Astrocyte of the spinal cord (primary cell): ENCODE data around the gene UIMC1.

Experiments
- DNase-seq: peaks from one replicate; pipeline ENCODE4 v3.0.0; 2011; ENCODE audit warnings: low read depth, low spot score
- H3K4me3 ChIP-seq: 2 replicates; pipeline ENCODE4 v1.5.1; 2011; ENCODE audit warnings: low read depth, mild to moderate bottlenecking, low read length, moderate library complexity
- CTCF ChIP-seq: IDR thresholded peaks from 2 replicates; pipeline ENCODE4 v1.5.1; 2012; ENCODE audit warnings: low read depth, mild to moderate bottlenecking, low read length, inconsistent platforms
- in situ Hi-C: cut with HindIII; loops from 2 replicates; pipeline ENCODE4 v1.10.0; 2017; ENCODE audit warnings: low sequenced_read_pairs

The UIMC1 gene

GRCh38 chr5:176948458-176948857, 58.1 kb downstream of the UIMC1 start:
- no peak overlapping the region for H3K4me3 ChIP-seq
- DNase-seq, result no peak
- in situ Hi-C loops, result no loop called here
- no peak for TF ChIP-seq CTCF

- no peak for DNase-seq
- no peak for TF ChIP-seq CTCF
- in situ Hi-C loops, result no loop called here
- H3K4me3 ChIP-seq, result no peak overlapping the region
Measured at GRCh38 chr5:176947847-176948246, 58.7 kb downstream of the UIMC1 start.

- in situ Hi-C loops, result no loop called here
Measured at GRCh38 chr5:176944268-176944667, 62.3 kb downstream of the UIMC1 start.

GRCh38 chr5:176943816-176944215, 62.8 kb downstream of the UIMC1 start:
- in situ Hi-C loops, result no loop called here
- DNase-seq, result no peak
- no peak for TF ChIP-seq CTCF
- H3K4me3 ChIP-seq, result no peak overlapping the region

More at GRCh38 chr5:176944268-176944667, 62.3 kb downstream of the UIMC1 start:
- no peak for DNase-seq
- TF ChIP-seq CTCF, result no peak
- H3K4me3 ChIP-seq, result no peak overlapping the region

- TF ChIP-seq CTCF, result no peak
- in situ Hi-C loops, result no loop called here
- no peak for DNase-seq
- no peak overlapping the region for H3K4me3 ChIP-seq
Measured at GRCh38 chr5:176941951-176942350, 64.6 kb downstream of the UIMC1 start.

- in situ Hi-C loops, result no loop called here
- TF ChIP-seq CTCF, result no peak
Measured at GRCh38 chr5:176938472-176938871, 68.1 kb downstream of the UIMC1 start.

GRCh38 chr5:176935017-176935416, 71.6 kb downstream of the UIMC1 start:
- TF ChIP-seq CTCF, result no peak
- no peak overlapping the region for H3K4me3 ChIP-seq
- in situ Hi-C loops, result no loop called here
- DNase-seq, result no peak

More at GRCh38 chr5:176938472-176938871, 68.1 kb downstream of the UIMC1 start:
- no peak overlapping the region for H3K4me3 ChIP-seq
- DNase-seq, result no peak
